HepG2 (cell line): Measurements from ENCODE around the gene PDE2A. TPM values are rescaled to one million over a fixed set of nuclear protein-coding genes. Genes with fewer than 3 reads are reported as not detected.

Experiments used
- AHR ChIP-seq: IDR thresholded peaks from 2 replicates; pipeline ENCODE4 v1.6.1; 2018; ENCODE audit warnings: missing genetic modification reagents, missing compliant biosample characterization
- GPN1 ChIP-seq: sonication (generic); formaldehyde crosslinking; IDR thresholded peaks from 2 replicates; pipeline ENCODE4 v1.5.1; 2020; ENCODE audit warnings: missing genetic modification reagents, borderline replicate concordance
- MYPOP ChIP-seq: sonication (generic); formaldehyde crosslinking; IDR thresholded peaks from 2 replicates; pipeline ENCODE4 v1.8.1; 2023; ENCODE audit warnings: mild to moderate bottlenecking, moderate library complexity, missing genetic modification reagents
- RBFOX2 ChIP-seq: fragments of 200-400 bp; formaldehyde crosslinking; IDR thresholded peaks from 2 replicates; pipeline ENCODE4 v1.6.1; 2017; ENCODE audit warnings: low read depth, mild to moderate bottlenecking, low read length
- ZMYM4 ChIP-seq: sonication (generic); formaldehyde crosslinking; IDR thresholded peaks from 2 replicates; pipeline ENCODE4 v1.8.1; 2023; ENCODE audit warnings: mild to moderate bottlenecking, missing genetic modification reagents
- ZNF747 ChIP-seq: sonication (generic); formaldehyde crosslinking; IDR thresholded peaks from 2 replicates; pipeline ENCODE4 v1.8.1; 2023; ENCODE audit warnings: missing genetic modification reagents, mild to moderate bottlenecking, borderline replicate concordance
- ZNF782 ChIP-seq: sonication (generic); formaldehyde crosslinking; IDR thresholded peaks from 2 replicates; pipeline ENCODE4 v1.4.0; 2020; ENCODE audit warnings: missing genetic modification reagents, mild to moderate bottlenecking, borderline replicate concordance
- polyA plus RNA-seq, 8 experiments: library from polyadenylated mRNA; depleted of rRNA in 3 of 8; stranded (reverse) in 7 of 8; unstranded in 1 of 8; fragments of >200 nt; fragmentation: Illumina TruSeq in 4 of 8; extraction: Trizol in 4 of 8; gene quantifications; 2 replicates each; pipeline versions ENCODE4 v1.2.1 to v1.2.3, GENCODE V29; 2011 to 2016; ENCODE audit warnings: low read depth in 4 of 8, missing spikeins in 1 of 8, mixed read lengths in 1 of 8; ENCODE audit not compliant: insufficient read depth in 1 of 8
- total RNA-seq, 5 experiments: library from RNA; depleted of rRNA; stranded (reverse); fragments of >200 nt; fragmentation: Illumina TruSeq; extraction: Trizol; gene quantifications; 2 replicates each; pipeline ENCODE4 v1.2.3, GENCODE V29; 2016; ENCODE audit warnings: low read depth in 1 of 5
- TF ChIP-seq, protein P1 (sequence below): sonication (generic); formaldehyde crosslinking; IDR thresholded peaks from 2 replicates; pipeline ENCODE4 v1.5.1; 2020; ENCODE audit warnings: mild to moderate bottlenecking, missing genetic modification reagents, moderate library complexity
- TF ChIP-seq, protein P2 (sequence below), 2 experiments: sonication (generic) in 1 of 2; formaldehyde crosslinking in 1 of 2; IDR thresholded peaks; 2 replicates each; pipeline versions ENCODE4 v1.5.1 to v1.6.1; 2011 to 2020; ENCODE audit warnings: borderline replicate concordance in 1 of 2, low read depth in 1 of 2, low read length in 1 of 2, mild to moderate bottlenecking in 1 of 2, missing genetic modification reagents in 1 of 2, moderate library complexity in 1 of 2
- TF ChIP-seq, protein P3 (sequence below): sonication (generic); formaldehyde crosslinking; IDR thresholded peaks from 2 replicates; pipeline ENCODE4 v1.4.0; 2020; ENCODE audit warnings: mild to moderate bottlenecking, missing genetic modification reagents
- TF ChIP-seq, protein P4 (sequence below): sonication (generic); formaldehyde crosslinking; IDR thresholded peaks from 2 replicates; pipeline ENCODE4 v1.5.0; 2020; ENCODE audit warnings: mild to moderate bottlenecking, missing genetic modification reagents, borderline replicate concordance
- TF ChIP-seq, protein P5 (sequence below): sonication (generic); formaldehyde crosslinking; IDR thresholded peaks from 2 replicates; pipeline ENCODE4 v1.4.0; 2020; ENCODE audit warnings: mild to moderate bottlenecking, missing genetic modification reagents
- TF ChIP-seq, protein P6 (sequence below): sonication (generic); formaldehyde crosslinking; IDR thresholded peaks from 2 replicates; pipeline ENCODE4 v1.4.0; 2020; ENCODE audit warnings: mild to moderate bottlenecking, low read depth, missing genetic modification reagents

Gene PDE2A
- total and polyA plus RNA-seq, 2 of the 13 experiments (the other 11 are each of a cell fraction or from before 2014, with no cell fraction given) = 3.1 TPM; not detected in 1

DNA sequence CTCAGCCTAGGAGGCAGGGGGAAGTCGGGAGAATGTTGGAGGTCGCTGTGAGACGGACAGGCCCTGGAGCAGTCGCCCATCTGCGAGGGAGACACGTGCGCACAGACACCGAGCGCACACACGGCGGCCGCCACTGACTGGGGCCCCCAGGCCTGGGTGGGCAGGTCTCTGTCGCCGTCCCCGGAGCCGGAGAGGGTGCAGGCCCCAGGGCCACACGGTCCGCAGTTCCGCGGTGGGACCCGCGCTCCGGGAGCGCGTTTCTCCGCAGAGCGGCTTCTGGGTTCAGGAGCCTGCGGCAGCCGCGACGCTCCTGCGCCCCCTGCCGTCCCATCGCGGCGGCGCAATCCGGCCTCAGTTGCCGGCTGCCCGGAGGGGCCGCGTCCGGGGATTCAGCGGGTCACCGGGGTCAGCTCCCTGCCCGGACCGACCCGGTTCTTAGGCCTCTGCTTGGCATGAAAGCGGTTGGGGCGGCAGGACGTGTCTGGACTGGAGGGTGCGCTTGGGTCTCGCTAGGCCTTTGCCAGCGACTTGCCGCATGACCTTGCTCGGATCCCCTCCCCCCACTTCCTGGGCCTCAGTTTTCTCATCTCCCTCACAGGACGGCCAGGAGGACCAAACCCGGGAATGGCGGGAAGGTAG, 31.2 kb downstream of the PDE2A start (continued):
- TF ChIP-seq MYPOP (CRISPR knock-in tag) (peak; percentile 70; the same call in 1 of the 2 replicates), RBFOX2 (no peak), GPN1 (no peak), ZNF782 (CRISPR knock-in tag) (no peak), ZMYM4 (CRISPR knock-in tag) (0 out of 2 replicates have a peak, but pooled peaks have one; percentile 18), ZNF747 (no peak), AHR (no peak)
- TF ChIP-seq, protein P1, sequence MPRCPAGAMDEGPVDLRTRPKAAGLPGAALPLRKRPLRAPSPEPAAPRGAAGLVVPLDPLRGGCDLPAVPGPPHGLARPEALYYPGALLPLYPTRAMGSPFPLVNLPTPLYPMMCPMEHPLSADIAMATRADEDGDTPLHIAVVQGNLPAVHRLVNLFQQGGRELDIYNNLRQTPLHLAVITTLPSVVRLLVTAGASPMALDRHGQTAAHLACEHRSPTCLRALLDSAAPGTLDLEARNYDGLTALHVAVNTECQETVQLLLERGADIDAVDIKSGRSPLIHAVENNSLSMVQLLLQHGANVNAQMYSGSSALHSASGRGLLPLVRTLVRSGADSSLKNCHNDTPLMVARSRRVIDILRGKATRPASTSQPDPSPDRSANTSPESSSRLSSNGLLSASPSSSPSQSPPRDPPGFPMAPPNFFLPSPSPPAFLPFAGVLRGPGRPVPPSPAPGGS (CRISPR knock-in tag) = peak; percentile 75
- TF ChIP-seq, protein P2, sequence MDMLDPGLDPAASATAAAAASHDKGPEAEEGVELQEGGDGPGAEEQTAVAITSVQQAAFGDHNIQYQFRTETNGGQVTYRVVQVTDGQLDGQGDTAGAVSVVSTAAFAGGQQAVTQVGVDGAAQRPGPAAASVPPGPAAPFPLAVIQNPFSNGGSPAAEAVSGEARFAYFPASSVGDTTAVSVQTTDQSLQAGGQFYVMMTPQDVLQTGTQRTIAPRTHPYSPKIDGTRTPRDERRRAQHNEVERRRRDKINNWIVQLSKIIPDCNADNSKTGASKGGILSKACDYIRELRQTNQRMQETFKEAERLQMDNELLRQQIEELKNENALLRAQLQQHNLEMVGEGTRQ (IDR thresholded peaks at IDR 0.05; ENCODE audit: low read depth, low read length) = no peak
- TF ChIP-seq, protein P2 (CRISPR knock-in tag; IDR thresholded peaks at IDR 0.05; ENCODE audit: borderline replicate concordance) = no peak
- TF ChIP-seq, protein P3, sequence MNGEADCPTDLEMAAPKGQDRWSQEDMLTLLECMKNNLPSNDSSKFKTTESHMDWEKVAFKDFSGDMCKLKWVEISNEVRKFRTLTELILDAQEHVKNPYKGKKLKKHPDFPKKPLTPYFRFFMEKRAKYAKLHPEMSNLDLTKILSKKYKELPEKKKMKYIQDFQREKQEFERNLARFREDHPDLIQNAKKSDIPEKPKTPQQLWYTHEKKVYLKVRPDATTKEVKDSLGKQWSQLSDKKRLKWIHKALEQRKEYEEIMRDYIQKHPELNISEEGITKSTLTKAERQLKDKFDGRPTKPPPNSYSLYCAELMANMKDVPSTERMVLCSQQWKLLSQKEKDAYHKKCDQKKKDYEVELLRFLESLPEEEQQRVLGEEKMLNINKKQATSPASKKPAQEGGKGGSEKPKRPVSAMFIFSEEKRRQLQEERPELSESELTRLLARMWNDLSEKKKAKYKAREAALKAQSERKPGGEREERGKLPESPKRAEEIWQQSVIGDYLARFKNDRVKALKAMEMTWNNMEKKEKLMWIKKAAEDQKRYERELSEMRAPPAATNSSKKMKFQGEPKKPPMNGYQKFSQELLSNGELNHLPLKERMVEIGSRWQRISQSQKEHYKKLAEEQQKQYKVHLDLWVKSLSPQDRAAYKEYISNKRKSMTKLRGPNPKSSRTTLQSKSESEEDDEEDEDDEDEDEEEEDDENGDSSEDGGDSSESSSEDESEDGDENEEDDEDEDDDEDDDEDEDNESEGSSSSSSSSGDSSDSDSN (CRISPR knock-in tag) = peak; percentile 61; the same call in 1 of the 2 replicates
- TF ChIP-seq, protein P4, sequence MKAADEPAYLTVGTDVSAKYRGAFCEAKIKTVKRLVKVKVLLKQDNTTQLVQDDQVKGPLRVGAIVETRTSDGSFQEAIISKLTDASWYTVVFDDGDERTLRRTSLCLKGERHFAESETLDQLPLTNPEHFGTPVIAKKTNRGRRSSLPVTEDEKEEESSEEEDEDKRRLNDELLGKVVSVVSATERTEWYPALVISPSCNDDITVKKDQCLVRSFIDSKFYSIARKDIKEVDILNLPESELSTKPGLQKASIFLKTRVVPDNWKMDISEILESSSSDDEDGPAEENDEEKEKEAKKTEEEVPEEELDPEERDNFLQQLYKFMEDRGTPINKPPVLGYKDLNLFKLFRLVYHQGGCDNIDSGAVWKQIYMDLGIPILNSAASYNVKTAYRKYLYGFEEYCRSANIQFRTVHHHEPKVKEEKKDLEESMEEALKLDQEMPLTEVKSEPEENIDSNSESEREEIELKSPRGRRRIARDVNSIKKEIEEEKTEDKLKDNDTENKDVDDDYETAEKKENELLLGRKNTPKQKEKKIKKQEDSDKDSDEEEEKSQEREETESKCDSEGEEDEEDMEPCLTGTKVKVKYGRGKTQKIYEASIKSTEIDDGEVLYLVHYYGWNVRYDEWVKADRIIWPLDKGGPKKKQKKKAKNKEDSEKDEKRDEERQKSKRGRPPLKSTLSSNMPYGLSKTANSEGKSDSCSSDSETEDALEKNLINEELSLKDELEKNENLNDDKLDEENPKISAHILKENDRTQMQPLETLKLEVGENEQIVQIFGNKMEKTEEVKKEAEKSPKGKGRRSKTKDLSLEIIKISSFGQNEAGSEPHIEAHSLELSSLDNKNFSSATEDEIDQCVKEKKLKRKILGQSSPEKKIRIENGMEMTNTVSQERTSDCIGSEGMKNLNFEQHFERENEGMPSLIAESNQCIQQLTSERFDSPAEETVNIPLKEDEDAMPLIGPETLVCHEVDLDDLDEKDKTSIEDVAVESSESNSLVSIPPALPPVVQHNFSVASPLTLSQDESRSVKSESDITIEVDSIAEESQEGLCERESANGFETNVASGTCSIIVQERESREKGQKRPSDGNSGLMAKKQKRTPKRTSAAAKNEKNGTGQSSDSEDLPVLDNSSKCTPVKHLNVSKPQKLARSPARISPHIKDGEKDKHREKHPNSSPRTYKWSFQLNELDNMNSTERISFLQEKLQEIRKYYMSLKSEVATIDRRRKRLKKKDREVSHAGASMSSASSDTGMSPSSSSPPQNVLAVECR (CRISPR knock-in tag) = peak; percentile 23; the same call in 1 of the 2 replicates
- TF ChIP-seq, protein P5, sequence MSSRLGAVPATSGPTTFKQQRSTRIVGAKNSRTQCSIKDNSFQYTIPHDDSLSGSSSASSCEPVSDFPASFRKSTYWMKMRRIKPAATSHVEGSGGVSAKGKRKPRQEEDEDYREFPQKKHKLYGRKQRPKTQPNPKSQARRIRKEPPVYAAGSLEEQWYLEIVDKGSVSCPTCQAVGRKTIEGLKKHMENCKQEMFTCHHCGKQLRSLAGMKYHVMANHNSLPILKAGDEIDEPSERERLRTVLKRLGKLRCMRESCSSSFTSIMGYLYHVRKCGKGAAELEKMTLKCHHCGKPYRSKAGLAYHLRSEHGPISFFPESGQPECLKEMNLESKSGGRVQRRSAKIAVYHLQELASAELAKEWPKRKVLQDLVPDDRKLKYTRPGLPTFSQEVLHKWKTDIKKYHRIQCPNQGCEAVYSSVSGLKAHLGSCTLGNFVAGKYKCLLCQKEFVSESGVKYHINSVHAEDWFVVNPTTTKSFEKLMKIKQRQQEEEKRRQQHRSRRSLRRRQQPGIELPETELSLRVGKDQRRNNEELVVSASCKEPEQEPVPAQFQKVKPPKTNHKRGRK (CRISPR knock-in tag) = no peak
- TF ChIP-seq, protein P6, sequence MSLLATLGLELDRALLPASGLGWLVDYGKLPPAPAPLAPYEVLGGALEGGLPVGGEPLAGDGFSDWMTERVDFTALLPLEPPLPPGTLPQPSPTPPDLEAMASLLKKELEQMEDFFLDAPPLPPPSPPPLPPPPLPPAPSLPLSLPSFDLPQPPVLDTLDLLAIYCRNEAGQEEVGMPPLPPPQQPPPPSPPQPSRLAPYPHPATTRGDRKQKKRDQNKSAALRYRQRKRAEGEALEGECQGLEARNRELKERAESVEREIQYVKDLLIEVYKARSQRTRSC (CRISPR knock-in tag) = no peak
